ENCODE measurements around the gene BANF2. TPM values are rescaled to one million over a fixed set of nuclear protein-coding genes. Genes with fewer than 3 reads are reported as not detected.

Gene BANF2
- total RNA-seq, 2 experiments from 2014 or later: not detected

DNA sequence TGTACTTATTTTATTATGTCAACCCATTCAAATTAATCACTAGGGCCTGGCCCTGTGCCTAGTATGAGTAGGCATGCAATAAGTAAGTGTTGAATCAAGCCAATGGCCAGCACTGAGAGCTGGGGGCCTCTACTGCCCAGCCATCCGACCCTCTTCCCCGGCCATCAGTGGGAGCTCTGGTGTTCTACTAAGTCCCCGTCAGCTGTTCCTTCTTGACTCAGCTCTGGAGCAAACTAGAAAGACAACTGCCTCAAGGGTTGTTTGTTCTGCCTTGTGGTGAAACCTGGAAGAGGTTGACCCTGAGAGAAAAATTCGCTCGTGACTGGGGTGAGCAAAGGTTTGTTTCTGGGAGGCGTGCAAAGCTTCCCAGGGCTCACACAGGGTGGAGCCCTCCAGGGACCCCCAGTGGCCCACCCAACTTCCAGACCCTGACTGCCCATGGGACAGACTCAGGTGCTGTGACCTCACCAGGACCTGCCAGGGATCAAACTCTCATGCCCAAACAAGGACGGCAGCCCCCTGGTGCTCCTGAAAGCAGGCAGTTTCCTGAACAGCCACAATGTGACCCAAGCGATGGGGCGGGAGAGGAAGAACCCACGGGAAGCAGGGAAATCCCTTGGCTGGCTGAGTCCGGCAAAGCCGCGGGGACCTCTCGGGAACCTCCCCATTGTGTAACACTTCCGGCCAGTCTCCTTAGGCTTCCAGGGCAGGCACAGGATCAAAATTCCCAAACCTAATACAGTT is 50.4 kb downstream of the BANF2 start:
- Mint-ChIP-seq H3K4me1 (ENCODE audit: low read depth) (no peaks in the 10 kb centered on the region), H3K27me3 (peaks cover 10% of the 10 kb centered on the region), H3K36me3 (no peaks in the 10 kb centered on the region), H3K27ac (no peak overlapping the region), H3K9me3 (no peaks in the 10 kb centered on the region), H3K4me3 (no peak overlapping the region)
- DNase-seq: no peak
- POLR2A ChIA-PET: no interaction called here
- CTCF ChIA-PET: interaction anchor here (1.7 kb wide), 1 partner anchor 148 kb away, joined by 4 read pairs; no protein-coding TSS in a partner anchor
- intact Hi-C loops (cut with micrococcal nuclease): no loop called here

GRCh38 chr20:17750722-17751045 is 50.9 kb downstream of the BANF2 start:
- Mint-ChIP-seq H3K4me3 (no peak overlapping the region), H3K9me3 (no peaks in the 10 kb centered on the region), H3K27ac (no peak overlapping the region), H3K27me3 (peaks cover 12% of the 10 kb centered on the region), H3K36me3 (no peaks in the 10 kb centered on the region), H3K4me1 (ENCODE audit: low read depth) (no peaks in the 10 kb centered on the region)
- intact Hi-C loops (cut with micrococcal nuclease): no loop called here
- CTCF ChIA-PET: interaction anchor here (1.7 kb wide), 1 partner anchor 147 kb away, joined by 4 read pairs; no protein-coding TSS in a partner anchor
- POLR2A ChIA-PET: no interaction called here
- no peak for DNase-seq

- intact Hi-C loops (cut with micrococcal nuclease): no loop called here
- H3K27ac Mint-ChIP-seq: no peak overlapping the region
- no peak overlapping the region for H3K4me3 Mint-ChIP-seq
- H3K4me1 Mint-ChIP-seq (ENCODE audit: low read depth): no peaks in the 10 kb centered on the region
- H3K36me3 Mint-ChIP-seq: no peaks in the 10 kb centered on the region
- ChIA-PET POLR2A (interaction anchor here (0.7 kb wide), 1 partner anchor 242 kb away, joined by 3 read pairs; no protein-coding TSS in a partner anchor), CTCF (interaction anchor here (1.2 kb wide), 1 partner anchor 69 kb away, joined by 4 read pairs; the partner anchor contains the start of gene RRBP1)
- H3K27me3 Mint-ChIP-seq: peaks cover 15% of the 10 kb centered on the region
- DNase-seq: no peak
- H3K9me3 Mint-ChIP-seq: no peaks in the 10 kb centered on the region
These were observed 51.9 kb downstream of the BANF2 start for GRCh38 chr20:17751640-17752039.

GRCh38 chr20:17752459-17752858 is 52.7 kb downstream of the BANF2 start:
- Mint-ChIP-seq H3K36me3 (no peaks in the 10 kb centered on the region), H3K27me3 (peaks cover 13% of the 10 kb centered on the region), H3K27ac (no peak overlapping the region), H3K9me3 (no peaks in the 10 kb centered on the region), H3K4me1 (ENCODE audit: low read depth) (no peaks in the 10 kb centered on the region), H3K4me3 (no peak overlapping the region)
- CTCF ChIA-PET: interaction anchor here (1.2 kb wide), 1 partner anchor 70 kb away, joined by 4 read pairs; the partner anchor contains the start of gene RRBP1
- intact Hi-C loops (cut with micrococcal nuclease): no loop called here
- POLR2A ChIA-PET: interaction anchor here (0.7 kb wide), 1 partner anchor 241 kb away, joined by 3 read pairs; no protein-coding TSS in a partner anchor
- no peak for DNase-seq

DNA sequence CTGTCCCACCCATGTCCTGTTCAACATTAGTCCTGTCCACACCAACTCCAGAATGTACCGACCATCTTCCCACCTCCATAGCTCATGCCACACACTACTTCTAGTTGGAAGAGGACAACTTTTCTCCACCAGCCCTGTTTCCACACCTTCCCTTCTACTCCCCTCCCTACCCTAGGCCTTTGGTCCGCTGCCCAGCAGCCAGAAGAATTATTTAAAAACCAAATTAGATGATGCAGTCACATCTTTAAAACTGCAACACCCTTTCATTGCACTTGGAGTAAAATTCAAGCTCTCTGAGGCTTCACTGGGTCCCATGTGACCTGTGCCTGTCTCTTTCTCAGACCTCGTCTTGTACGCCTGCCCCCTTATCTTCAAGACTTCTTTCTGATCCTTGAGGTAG is 53.8 kb downstream of the BANF2 start:
- ChIA-PET POLR2A (no interaction called here), CTCF (no interaction called here)
- Mint-ChIP-seq H3K27ac (no peak overlapping the region), H3K4me3 (no peak overlapping the region), H3K4me1 (ENCODE audit: low read depth) (no peaks in the 10 kb centered on the region), H3K27me3 (peaks cover 13% of the 10 kb centered on the region), H3K36me3 (no peaks in the 10 kb centered on the region), H3K9me3 (peaks cover 6% of the 10 kb centered on the region)
- intact Hi-C loops (cut with micrococcal nuclease): no loop called here
- no peak for DNase-seq

- ChIA-PET POLR2A (no interaction called here), CTCF (no interaction called here)
- H3K9me3 Mint-ChIP-seq: peaks cover 13% of the 10 kb centered on the region
- peaks cover 10% of the 10 kb centered on the region for H3K27me3 Mint-ChIP-seq
- H3K36me3 Mint-ChIP-seq: no peaks in the 10 kb centered on the region
- no peak overlapping the region for H3K27ac Mint-ChIP-seq
- intact Hi-C loops (cut with micrococcal nuclease): no loop called here
- no peak overlapping the region for H3K4me3 Mint-ChIP-seq
- no peak for DNase-seq
- no peaks in the 10 kb centered on the region for H3K4me1 Mint-ChIP-seq (ENCODE audit: low read depth)
These were observed 56.8 kb downstream of the BANF2 start for GRCh38 chr20:17756529-17756928.

GRCh38 chr20:17757496-17757895 is 57.7 kb downstream of the BANF2 start:
- ChIA-PET POLR2A (no interaction called here), CTCF (no interaction called here)
- DNase-seq: no peak
- Mint-ChIP-seq H3K4me3 (no peak overlapping the region), H3K36me3 (no peaks in the 10 kb centered on the region), H3K27ac (no peak overlapping the region), H3K9me3 (peaks cover 13% of the 10 kb centered on the region), H3K4me1 (ENCODE audit: low read depth) (no peaks in the 10 kb centered on the region), H3K27me3 (peaks cover 9% of the 10 kb centered on the region)
- intact Hi-C loops (cut with micrococcal nuclease): no loop called here

GRCh38 chr20:17758010-17758409 is 58.2 kb downstream of the BANF2 start:
- CTCF ChIA-PET: no interaction called here
- DNase-seq: no peak
- POLR2A ChIA-PET: no interaction called here
- no peak overlapping the region for H3K27ac Mint-ChIP-seq
- intact Hi-C loops (cut with micrococcal nuclease): no loop called here
- H3K9me3 Mint-ChIP-seq: peaks cover 13% of the 10 kb centered on the region
- H3K36me3 Mint-ChIP-seq: no peaks in the 10 kb centered on the region
- H3K4me3 Mint-ChIP-seq: no peak overlapping the region
- H3K27me3 Mint-ChIP-seq: peaks cover 7% of the 10 kb centered on the region
- no peaks in the 10 kb centered on the region for H3K4me1 Mint-ChIP-seq (ENCODE audit: low read depth)

GRCh38 chr20:17758512-17758911 is 58.7 kb downstream of the BANF2 start:
- H3K9me3 Mint-ChIP-seq: peaks cover 13% of the 10 kb centered on the region
- ChIA-PET POLR2A (no interaction called here), CTCF (no interaction called here)
- H3K27ac Mint-ChIP-seq: no peak overlapping the region
- no peak for DNase-seq
- no peak overlapping the region for H3K4me3 Mint-ChIP-seq
- H3K27me3 Mint-ChIP-seq: peaks cover 4% of the 10 kb centered on the region
- H3K36me3 Mint-ChIP-seq: no peaks in the 10 kb centered on the region
- H3K4me1 Mint-ChIP-seq (ENCODE audit: low read depth): no peaks in the 10 kb centered on the region
- intact Hi-C loops (cut with micrococcal nuclease): no loop called here

DNA sequence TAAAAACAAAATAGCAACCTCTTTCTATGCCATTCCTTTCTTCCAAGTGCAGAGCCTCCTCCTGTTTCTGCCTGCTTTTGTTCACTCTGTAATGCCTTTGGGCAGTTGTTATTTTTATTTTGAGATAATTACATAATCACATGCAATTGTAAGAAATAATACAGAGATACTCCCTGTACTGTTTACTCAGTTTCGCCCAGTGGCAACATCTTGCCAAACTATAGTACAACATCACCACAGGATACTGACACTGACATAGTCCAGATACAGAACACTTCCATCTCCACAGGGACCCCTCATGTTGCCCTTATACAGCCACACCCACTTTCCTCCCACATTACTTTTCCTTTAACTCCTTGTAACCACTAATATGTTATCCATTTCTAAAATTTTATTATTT is 59.7 kb downstream of the BANF2 start:
- no peaks in the 10 kb centered on the region for H3K36me3 Mint-ChIP-seq
- H3K27me3 Mint-ChIP-seq: peaks cover 6% of the 10 kb centered on the region
- no peak overlapping the region for H3K27ac Mint-ChIP-seq
- no peak for DNase-seq
- H3K4me1 Mint-ChIP-seq (ENCODE audit: low read depth): no peaks in the 10 kb centered on the region
- ChIA-PET POLR2A (no interaction called here), CTCF (no interaction called here)
- intact Hi-C loops (cut with micrococcal nuclease): no loop called here
- H3K4me3 Mint-ChIP-seq: no peak overlapping the region
- peaks cover 13% of the 10 kb centered on the region for H3K9me3 Mint-ChIP-seq

- intact Hi-C loops (cut with micrococcal nuclease): loop anchor here (10.0 kb wide), 1 partner anchor 113 kb away; no protein-coding TSS in a partner anchor
- DNase-seq: no peak
- H3K9me3 Mint-ChIP-seq: peaks cover 13% of the 10 kb centered on the region
- POLR2A ChIA-PET: no interaction called here
- H3K4me3 Mint-ChIP-seq: no peak overlapping the region
- peaks cover 3% of the 10 kb centered on the region for H3K27me3 Mint-ChIP-seq
- H3K36me3 Mint-ChIP-seq: no peaks in the 10 kb centered on the region
- CTCF ChIA-PET: no interaction called here
- H3K4me1 Mint-ChIP-seq (ENCODE audit: low read depth): no peaks in the 10 kb centered on the region
- H3K27ac Mint-ChIP-seq: no peak overlapping the region
These were observed 61.8 kb downstream of the BANF2 start for GRCh38 chr20:17761604-17762003.

DNA sequence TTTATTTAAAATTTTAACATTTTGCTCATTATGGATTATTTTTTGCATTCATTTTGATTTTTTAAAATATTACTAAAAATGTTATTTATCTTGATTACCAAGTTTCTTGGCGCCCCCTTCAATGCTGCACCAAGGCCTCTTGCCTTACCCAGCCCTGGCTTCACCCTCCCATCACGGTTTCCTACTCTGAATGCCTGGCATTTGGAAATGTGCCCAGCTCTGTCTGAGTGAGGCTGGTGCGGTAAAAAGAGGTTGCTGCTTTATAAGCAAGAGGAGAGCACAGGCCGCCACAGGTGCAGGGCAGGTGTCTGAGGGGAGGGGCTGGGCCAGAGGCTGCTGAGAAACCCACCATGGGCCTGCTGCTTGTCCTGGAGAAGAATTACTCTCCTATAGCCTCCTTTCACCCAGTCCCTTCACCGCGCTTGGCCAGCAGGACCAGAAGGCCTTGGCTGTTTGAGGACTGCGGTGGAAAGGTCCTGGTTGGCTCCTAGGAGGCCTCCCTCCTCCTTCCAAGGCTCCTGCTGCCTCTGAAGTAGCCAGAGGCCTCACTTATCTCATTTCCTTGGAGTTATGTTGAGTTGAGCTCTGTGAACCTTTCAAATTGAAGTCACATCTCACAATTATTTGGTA is 62.6 kb downstream of the BANF2 start:
- Mint-ChIP-seq H3K27ac (no peak overlapping the region), H3K36me3 (no peaks in the 10 kb centered on the region), H3K9me3 (peaks cover 13% of the 10 kb centered on the region), H3K27me3 (peaks cover 3% of the 10 kb centered on the region), H3K4me3 (no peak overlapping the region), H3K4me1 (ENCODE audit: low read depth) (no peaks in the 10 kb centered on the region)
- POLR2A ChIA-PET: no interaction called here
- intact Hi-C loops (cut with micrococcal nuclease): loop anchor here (10.0 kb wide), 1 partner anchor 112 kb away; no protein-coding TSS in a partner anchor
- no peak for DNase-seq
- CTCF ChIA-PET: no interaction called here

All from activated CD4-positive, alpha-beta memory T cell treated with anti-CD3 and anti-CD28 coated beads for 36 hours (primary cell).